ENCODE measurements around the gene MORN2. TPM values are rescaled to one million over a fixed set of nuclear protein-coding genes. Genes with fewer than 3 reads are reported as not detected.

The MORN2 gene
- total RNA-seq, 1 experiment from 2014 or later, result 8.0 TPM

GRCh38 chr2:38856165-38856564 is 19.6 kb upstream of the MORN2 start:
- Histone ChIP-seq H4K20me1 (ENCODE audit: control insufficient read depth, insufficient read depth, insufficient read length) (no peaks in the 10 kb centered on the region), H3K4me1 (ENCODE audit: insufficient read depth, low read length) (no peaks in the 10 kb centered on the region), H4K8ac (replicated peaks; ENCODE audit: insufficient read length, low read depth, low read length) (no peak overlapping the region), H3K9me3 (ENCODE audit: control insufficient read depth, low read depth, low read length) (no peaks in the 10 kb centered on the region), H3K4me2 (ENCODE audit: insufficient read depth, insufficient read length, low read length) (no peak overlapping the region), H3K27ac (ENCODE audit: insufficient read length, low read depth, low read length) (no peak overlapping the region), H3K23ac (ENCODE audit: insufficient read length, low read depth, low read length) (no peak overlapping the region), H2BK12ac (ENCODE audit: insufficient read length, low read depth, low read length) (no peak overlapping the region), H3K79me1 (ENCODE audit: insufficient read depth, low read depth, low read length, poor library complexity, severe bottlenecking) (no peaks in the 10 kb centered on the region), H3K9ac (ENCODE audit: extremely low read depth, insufficient read length, low read length) (no peak overlapping the region), H4K91ac (ENCODE audit: insufficient read length, low read depth, low read length) (no peak overlapping the region), H2BK120ac (ENCODE audit: low read depth, low read length, poor library complexity, severe bottlenecking) (no peak overlapping the region), H3K14ac (ENCODE audit: insufficient read depth, low read length) (no peak overlapping the region), H3T11ph (ENCODE audit: low read length) (no peak overlapping the region), H4K5ac (ENCODE audit: insufficient read length, low read depth, low read length) (no peak overlapping the region), H2BK20ac (ENCODE audit: low read depth, low read length, poor library complexity, severe bottlenecking) (no peak overlapping the region), H2AFZ (ENCODE audit: low read length) (no peak overlapping the region), H3K27me3 (ENCODE audit: insufficient read depth, low read length) (no peaks in the 10 kb centered on the region), H3K4ac (ENCODE audit: low read depth, low read length) (no peak overlapping the region), H3K56ac (ENCODE audit: insufficient read length, low read depth, low read length) (no peak overlapping the region), H3K18ac (ENCODE audit: insufficient read length, low read depth, low read length) (no peak overlapping the region), H3K23me2 (ENCODE audit: insufficient read length, low read depth, low read length, poor library complexity, severe bottlenecking) (no peaks in the 10 kb centered on the region), H3K79me2 (ENCODE audit: insufficient read depth, low read length) (no peaks in the 10 kb centered on the region), H2BK5ac (ENCODE audit: insufficient read length, low read length) (no peak overlapping the region), H2AK5ac (ENCODE audit: insufficient read length, low read length) (no peak overlapping the region), H2BK15ac (ENCODE audit: low read depth, low read length) (no peak overlapping the region)
- no peaks in the 10 kb centered on the region for H3K27me3 Mint-ChIP-seq (ENCODE audit: low read depth)
- no peak for DNase-seq
- no CpG with 5 or more reads among the region's 1 CpG for WGBS (ENCODE audit: extremely low coverage, insufficient read length, low lambda C conversion rate)
- H3K4me1 Mint-ChIP-seq, result no peaks in the 10 kb centered on the region
- H3K27ac Mint-ChIP-seq, result no peak overlapping the region
- H3K9me3 Mint-ChIP-seq, result no peaks in the 10 kb centered on the region
- H3K4me3 Mint-ChIP-seq, result no peak overlapping the region
- TF ChIP-seq, protein P1, sequence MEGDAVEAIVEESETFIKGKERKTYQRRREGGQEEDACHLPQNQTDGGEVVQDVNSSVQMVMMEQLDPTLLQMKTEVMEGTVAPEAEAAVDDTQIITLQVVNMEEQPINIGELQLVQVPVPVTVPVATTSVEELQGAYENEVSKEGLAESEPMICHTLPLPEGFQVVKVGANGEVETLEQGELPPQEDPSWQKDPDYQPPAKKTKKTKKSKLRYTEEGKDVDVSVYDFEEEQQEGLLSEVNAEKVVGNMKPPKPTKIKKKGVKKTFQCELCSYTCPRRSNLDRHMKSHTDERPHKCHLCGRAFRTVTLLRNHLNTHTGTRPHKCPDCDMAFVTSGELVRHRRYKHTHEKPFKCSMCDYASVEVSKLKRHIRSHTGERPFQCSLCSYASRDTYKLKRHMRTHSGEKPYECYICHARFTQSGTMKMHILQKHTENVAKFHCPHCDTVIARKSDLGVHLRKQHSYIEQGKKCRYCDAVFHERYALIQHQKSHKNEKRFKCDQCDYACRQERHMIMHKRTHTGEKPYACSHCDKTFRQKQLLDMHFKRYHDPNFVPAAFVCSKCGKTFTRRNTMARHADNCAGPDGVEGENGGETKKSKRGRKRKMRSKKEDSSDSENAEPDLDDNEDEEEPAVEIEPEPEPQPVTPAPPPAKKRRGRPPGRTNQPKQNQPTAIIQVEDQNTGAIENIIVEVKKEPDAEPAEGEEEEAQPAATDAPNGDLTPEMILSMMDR (conservative IDR thresholded peaks at IDR 0.05), result no peak
- peaks cover 14 to 64% (median 59%) of the 10 kb centered on the region in 3 experiments; a peak in 6 of 7 replicates for H3K36me3 Mint-ChIP-seq (ENCODE audit: insufficient read depth in 1 of 3, low read depth in 3 of 3)
